Measurements from ENCODE around the gene MEF2C.

DNA sequence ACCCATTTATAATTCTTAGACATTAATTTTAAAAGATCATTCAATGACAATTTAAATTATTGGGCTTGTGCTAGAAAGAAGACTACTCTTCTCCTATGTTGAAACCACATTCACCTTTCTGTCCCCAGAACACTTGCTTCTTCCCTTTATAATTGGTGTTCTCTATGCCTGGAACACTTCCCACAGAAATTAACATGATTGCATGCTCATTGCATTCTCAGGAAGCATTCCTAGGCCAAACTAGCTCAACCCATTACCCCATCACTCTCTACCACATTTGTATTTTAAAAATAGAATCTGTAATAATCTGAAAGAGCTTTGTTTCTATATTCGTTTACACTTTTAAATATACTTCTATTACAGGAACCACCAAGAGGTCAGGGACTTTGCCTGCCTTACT is 184.7 kb downstream of the MEF2C start:
- TF ChIP-seq EZH2 (IDR thresholded peaks at IDR 0.05; ENCODE audit: insufficient read depth, low read length) (no peak), CTCF (IDR thresholded peaks at IDR 0.05; ENCODE audit: insufficient read depth, low read depth, low read length) (no peak)
